K562 (cell line): Measurements from ENCODE around the gene ETS1. TPM values are rescaled to one million over a fixed set of nuclear protein-coding genes. Genes with fewer than 3 reads are reported as not detected.

Experiments
- BRD4 ChIP-seq: fragments of 200-600 bp; sonication (generic); IDR thresholded peaks from 2 replicates; pipeline ENCODE4 v1.6.1; 2017; ENCODE audit warnings: inconsistent platforms
- E2F6 ChIP-seq, 2 experiments: IDR thresholded peaks; 2 replicates each; pipeline ENCODE4 v1.6.1; 2011; ENCODE audit warnings: borderline replicate concordance in 1 of 2, control low read depth in 1 of 2, low read depth in 1 of 2, low read length in 1 of 2, mild to moderate bottlenecking in 1 of 2, mixed read lengths in 1 of 2, moderate library complexity in 1 of 2; ENCODE audit not compliant: insufficient read depth in 1 of 2, insufficient read length in 1 of 2, poor library complexity in 1 of 2, severe bottlenecking in 1 of 2; ENCODE audit errors: extremely low read depth in 1 of 2
- EHMT2 ChIP-seq: fragments of 450-650 bp; IDR thresholded peaks from 2 replicates; pipeline ENCODE4 v1.6.1; 2018; ENCODE audit warnings: antibody characterized with exemption
- ETS2 ChIP-seq: IDR thresholded peaks from 2 replicates; pipeline ENCODE4 v1.6.1; 2016; ENCODE audit warnings: borderline replicate concordance, missing genetic modification characterization, mild to moderate bottlenecking, moderate library complexity, missing compliant biosample characterization; ENCODE audit not compliant: poor library complexity, severe bottlenecking
- EWSR1 ChIP-seq: fragments of 450-650 bp; IDR thresholded peaks from 2 replicates; pipeline ENCODE4 v1.6.1; 2018; ENCODE audit warnings: borderline replicate concordance, mild to moderate bottlenecking, low read depth, moderate library complexity; ENCODE audit not compliant: partially characterized antibody
- FUS ChIP-seq: fragments of 200-400 bp; formaldehyde crosslinking; optimal IDR thresholded peaks from 2 replicates; pipeline ENCODE3; 2017; ENCODE audit warnings: low read depth, low read length
- KAT8 ChIP-seq: fragments of 450-650 bp; IDR thresholded peaks from 2 replicates; pipeline ENCODE4 v1.6.1; 2016; ENCODE audit warnings: low read depth, mild to moderate bottlenecking
- MIER1 ChIP-seq: fragments of 450-650 bp; IDR thresholded peaks from 2 replicates; pipeline ENCODE4 v1.6.1; 2016; ENCODE audit warnings: antibody characterized with exemption, mild to moderate bottlenecking, low read depth
- NFIC ChIP-seq: fragments of 450-650 bp; IDR thresholded peaks from 2 replicates; pipeline ENCODE4 v1.6.1; 2017; ENCODE audit warnings: mild to moderate bottlenecking, inconsistent platforms
- NRF1 ChIP-seq, 2 experiments: fragments of 450-650 bp; IDR thresholded peaks in 1 of 2; conservative IDR thresholded peaks in 1 of 2; 2 replicates each; pipeline ENCODE4 v1.6.1; 2014; ENCODE audit warnings: mild to moderate bottlenecking in 2 of 2
- PCBP1 ChIP-seq: fragments of 200-400 bp; formaldehyde crosslinking; IDR thresholded peaks from 2 replicates; pipeline ENCODE4 v1.6.1; 2018; ENCODE audit warnings: mild to moderate bottlenecking, low read depth, low read length; ENCODE audit not compliant: poor library complexity, severe bottlenecking
- PTRF ChIP-seq: fragments of 450-650 bp; IDR thresholded peaks from 2 replicates; pipeline ENCODE4 v1.6.1; 2016; ENCODE audit warnings: mild to moderate bottlenecking, missing genetic modification characterization, missing compliant biosample characterization
- RFX7 ChIP-seq: fragments of 250-450 bp; sonication (Bioruptor Pico); IDR thresholded peaks from 2 replicates; pipeline ENCODE4 v1.5.1; 2021; ENCODE audit warnings: mild to moderate bottlenecking
- SMARCC2 ChIP-seq: fragments of 450-650 bp; IDR thresholded peaks from 2 replicates; pipeline ENCODE4 v1.6.1; 2017; ENCODE audit warnings: antibody characterized with exemption, moderate library complexity, mild to moderate bottlenecking, low read depth
- TFAM ChIP-seq: fragments of 250-450 bp; sonication (Bioruptor Pico); conservative IDR thresholded peaks from 2 replicates; pipeline ENCODE4 v1.5.0; 2021; ENCODE audit warnings: mild to moderate bottlenecking, moderate library complexity
- ZFX ChIP-seq: sonication (generic); formaldehyde crosslinking; IDR thresholded peaks from 2 replicates; pipeline ENCODE4 v1.8.0; 2022; ENCODE audit warnings: mild to moderate bottlenecking, missing genetic modification reagents, moderate library complexity
- ZNF212 ChIP-seq: fragments of 450-650 bp; formaldehyde crosslinking; IDR thresholded peaks from 2 replicates; pipeline ENCODE4 v1.4.0; 2020; ENCODE audit warnings: mild to moderate bottlenecking
- polyA plus RNA-seq, 8 experiments: library from polyadenylated mRNA; depleted of rRNA in 4 of 8; stranded (reverse) in 5 of 8; unstranded in 3 of 8; fragments of >200 nt; fragmentation: Nextera tagmentation in 2 of 8; fragmentation: Illumina TruSeq in 1 of 8; extraction: Ambion mirVana in 2 of 8; extraction: Trizol in 1 of 8; gene quantifications; 2 replicates each; pipeline versions ENCODE4 v1.2.1 to v1.2.3, GENCODE V29; 2011 to 2014; ENCODE audit warnings: inconsistent platforms in 1 of 8, missing spikeins in 1 of 8
- total RNA-seq, 7 experiments: library from RNA; depleted of rRNA in 6 of 7; stranded (reverse); fragments of >200 nt in 6 of 7; fragmentation: Illumina TruSeq in 2 of 7; extraction: Trizol in 2 of 7; gene quantifications; 2 replicates each; pipeline versions ENCODE4 v1.2.1 to v1.2.3, GENCODE V29; 2011 to 2021; ENCODE audit warnings: low replicate concordance in 1 of 7
- TF ChIP-seq, protein P1 (sequence below): fragments of 250-450 bp; sonication (Bioruptor Pico); IDR thresholded peaks from 2 replicates; pipeline ENCODE4 v1.4.0; 2020; ENCODE audit warnings: mild to moderate bottlenecking
- TF ChIP-seq, protein P2 (sequence below): fragments of 250-450 bp; sonication (Bioruptor Pico); IDR thresholded peaks from 2 replicates; pipeline ENCODE4 v1.8.0; 2022; ENCODE audit warnings: moderate library complexity, mild to moderate bottlenecking, inconsistent platforms
- TF ChIP-seq, protein P3 (sequence below), 2 experiments: IDR thresholded peaks; 2 replicates each; pipeline ENCODE4 v1.6.1; 2012; ENCODE audit warnings: improper control_type of control experiment in 2 of 2, low read depth in 2 of 2, low read length in 2 of 2, borderline replicate concordance in 1 of 2
- TF ChIP-seq, protein P4 (sequence below): fragments of 450-650 bp; IDR thresholded peaks from 2 replicates; pipeline ENCODE4 v1.6.1; 2016; ENCODE audit warnings: low read depth, mild to moderate bottlenecking, moderate library complexity

The ETS1 gene
- total and polyA plus RNA-seq, 9 of the 15 experiments (the other 6 are each of a cell fraction or from before 2014, with no cell fraction given), result 0.04 to 1.4 (median 0.23) TPM

GRCh38 chr11:128522055-128522942 is 65.1 kb downstream of the ETS1 start (continued):
- TF ChIP-seq PCBP1, result no peak
- TF ChIP-seq EHMT2, result no peak
- no peak for TF ChIP-seq PTRF
- no peak for TF ChIP-seq ZNF212
- TF ChIP-seq, protein P1, sequence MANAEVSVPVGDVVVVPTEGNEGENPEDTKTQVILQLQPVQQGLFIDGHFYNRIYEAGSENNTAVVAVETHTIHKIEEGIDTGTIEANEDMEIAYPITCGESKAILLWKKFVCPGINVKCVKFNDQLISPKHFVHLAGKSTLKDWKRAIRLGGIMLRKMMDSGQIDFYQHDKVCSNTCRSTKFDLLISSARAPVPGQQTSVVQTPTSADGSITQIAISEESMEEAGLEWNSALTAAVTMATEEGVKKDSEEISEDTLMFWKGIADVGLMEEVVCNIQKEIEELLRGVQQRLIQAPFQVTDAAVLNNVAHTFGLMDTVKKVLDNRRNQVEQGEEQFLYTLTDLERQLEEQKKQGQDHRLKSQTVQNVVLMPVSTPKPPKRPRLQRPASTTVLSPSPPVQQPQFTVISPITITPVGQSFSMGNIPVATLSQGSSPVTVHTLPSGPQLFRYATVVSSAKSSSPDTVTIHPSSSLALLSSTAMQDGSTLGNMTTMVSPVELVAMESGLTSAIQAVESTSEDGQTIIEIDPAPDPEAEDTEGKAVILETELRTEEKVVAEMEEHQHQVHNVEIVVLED (CRISPR knock-in tag), result 0 out of 2 replicates have a peak, but pooled peaks have one; percentile 33
- no peak for TF ChIP-seq MIER1
- TF ChIP-seq TFAM, result no peak
- TF ChIP-seq NRF1 (conservative IDR thresholded peaks at IDR 0.05 in 1 of 2, IDR thresholded peaks at IDR 0.05 in 1 of 2), result peak in 1 of 2 experiments; percentile 7; a peak in 2 of 4 replicates
- TF ChIP-seq NFIC, result no peak
- TF ChIP-seq, protein P2, sequence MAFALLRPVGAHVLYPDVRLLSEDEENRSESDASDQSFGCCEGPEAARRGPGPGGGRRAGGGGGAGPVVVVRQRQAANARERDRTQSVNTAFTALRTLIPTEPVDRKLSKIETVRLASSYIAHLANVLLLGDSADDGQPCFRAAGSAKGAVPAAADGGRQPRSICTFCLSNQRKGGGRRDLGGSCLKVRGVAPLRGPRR (CRISPR knock-in tag), result no peak
- no peak for TF ChIP-seq BRD4
- peak in 1 of 2 experiments; percentile 56 for TF ChIP-seq E2F6 (IDR thresholded peaks at IDR 0.05; ENCODE audit: borderline replicate concordance in 1 of 2, extremely low read depth in 1 of 2, insufficient read depth in 1 of 2, insufficient read length in 1 of 2, low read depth in 1 of 2, low read length in 1 of 2, poor library complexity in 1 of 2, severe bottlenecking in 1 of 2)
- TF ChIP-seq, protein P3, sequence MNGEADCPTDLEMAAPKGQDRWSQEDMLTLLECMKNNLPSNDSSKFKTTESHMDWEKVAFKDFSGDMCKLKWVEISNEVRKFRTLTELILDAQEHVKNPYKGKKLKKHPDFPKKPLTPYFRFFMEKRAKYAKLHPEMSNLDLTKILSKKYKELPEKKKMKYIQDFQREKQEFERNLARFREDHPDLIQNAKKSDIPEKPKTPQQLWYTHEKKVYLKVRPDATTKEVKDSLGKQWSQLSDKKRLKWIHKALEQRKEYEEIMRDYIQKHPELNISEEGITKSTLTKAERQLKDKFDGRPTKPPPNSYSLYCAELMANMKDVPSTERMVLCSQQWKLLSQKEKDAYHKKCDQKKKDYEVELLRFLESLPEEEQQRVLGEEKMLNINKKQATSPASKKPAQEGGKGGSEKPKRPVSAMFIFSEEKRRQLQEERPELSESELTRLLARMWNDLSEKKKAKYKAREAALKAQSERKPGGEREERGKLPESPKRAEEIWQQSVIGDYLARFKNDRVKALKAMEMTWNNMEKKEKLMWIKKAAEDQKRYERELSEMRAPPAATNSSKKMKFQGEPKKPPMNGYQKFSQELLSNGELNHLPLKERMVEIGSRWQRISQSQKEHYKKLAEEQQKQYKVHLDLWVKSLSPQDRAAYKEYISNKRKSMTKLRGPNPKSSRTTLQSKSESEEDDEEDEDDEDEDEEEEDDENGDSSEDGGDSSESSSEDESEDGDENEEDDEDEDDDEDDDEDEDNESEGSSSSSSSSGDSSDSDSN (IDR thresholded peaks at IDR 0.05; ENCODE audit: borderline replicate concordance in 1 of 2, low read depth in 2 of 2, low read length in 2 of 2), result peak in 1 of 2 experiments; percentile 85; a peak in 1 of 4 replicates
- TF ChIP-seq, protein P4, sequence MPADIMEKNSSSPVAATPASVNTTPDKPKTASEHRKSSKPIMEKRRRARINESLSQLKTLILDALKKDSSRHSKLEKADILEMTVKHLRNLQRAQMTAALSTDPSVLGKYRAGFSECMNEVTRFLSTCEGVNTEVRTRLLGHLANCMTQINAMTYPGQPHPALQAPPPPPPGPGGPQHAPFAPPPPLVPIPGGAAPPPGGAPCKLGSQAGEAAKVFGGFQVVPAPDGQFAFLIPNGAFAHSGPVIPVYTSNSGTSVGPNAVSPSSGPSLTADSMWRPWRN, result no peak
- TF ChIP-seq ETS2 (tag), result no peak
- peak; percentile 31; the same call in 1 of the 2 replicates for TF ChIP-seq ZFX
- TF ChIP-seq FUS, result no peak
- TF ChIP-seq SMARCC2, result no peak
- no peak for TF ChIP-seq KAT8
- TF ChIP-seq RFX7 (CRISPR knock-in tag), result no peak
- no peak for TF ChIP-seq EWSR1
